A673 (cell line): ENCODE data around the gene CCDC14. TPM values are rescaled to one million over a fixed set of nuclear protein-coding genes. Genes with fewer than 3 reads are reported as not detected.

Experiments
- BruUV-seq: library from RNA; stranded (reverse); fragments of 400-500 nt; replicated peaks from 2 replicates; lab custom pipeline; 2021; lab: Mats Ljungman, UMichigan
- CTCF ChIA-PET: fragments of 300-600 bp; sonication (Branson Sonifier 250); formaldehyde crosslinking; loops from one replicate; lab custom pipeline; 2022; ENCODE audit warnings: antibody characterized with exemption; lab: Charles Lee
- POLR2A ChIA-PET: fragments of 300-600 bp; sonication (Branson Sonifier 250); formaldehyde crosslinking; loops from one replicate; lab custom pipeline; 2022; ENCODE audit warnings: antibody characterized with exemption; ENCODE audit not compliant: low non-redundant PET; lab: Charles Lee
- DNase-seq: peaks from one replicate; pipeline ENCODE4 v3.0.0-alpha.2; 2015; ENCODE audit warnings: low spot score
- H3K27ac ChIP-seq: fragments of 200-600 bp; sonication (generic); 2 replicates; pipeline ENCODE4 v1.5.1; 2016; ENCODE audit warnings: mixed run types, low read depth, mild to moderate bottlenecking, mixed read lengths, antibody characterized with exemption, low read length; ENCODE audit not compliant: poor library complexity, severe bottlenecking
- H3K27me3 ChIP-seq: fragments of 200-600 bp; sonication (generic); replicated peaks from 2 replicates; pipeline ENCODE4 v1.6.1; 2017; ENCODE audit warnings: mixed run types, low read depth, mild to moderate bottlenecking, mixed read lengths, antibody characterized with exemption, low read length; ENCODE audit not compliant: insufficient read depth, poor library complexity
- H3K36me3 ChIP-seq: fragments of 200-600 bp; sonication (generic); 2 replicates; pipeline ENCODE4 v1.6.1; 2016; ENCODE audit warnings: mixed run types, mild to moderate bottlenecking, mixed read lengths, antibody characterized with exemption, low read length; ENCODE audit not compliant: insufficient read depth, poor library complexity, severe bottlenecking
- H3K4me1 ChIP-seq: fragments of 200-600 bp; sonication (generic); 2 replicates; pipeline ENCODE4 v1.6.1; 2017; ENCODE audit warnings: mixed run types, mild to moderate bottlenecking, mixed read lengths, antibody characterized with exemption, low read length; ENCODE audit not compliant: insufficient read depth, poor library complexity, severe bottlenecking
- H3K4me3 ChIP-seq: fragments of 200-600 bp; sonication (generic); 2 replicates; pipeline ENCODE4 v1.5.1; 2016; ENCODE audit warnings: low read depth, mixed run types, mild to moderate bottlenecking, mixed read lengths, low read length; ENCODE audit not compliant: poor library complexity, severe bottlenecking
- H3K9me3 ChIP-seq: fragments of 200-600 bp; sonication (generic); 2 replicates; pipeline ENCODE4 v1.6.1; 2016; ENCODE audit warnings: mixed run types, low read depth, mild to moderate bottlenecking, mixed read lengths, antibody characterized with exemption, low read length; ENCODE audit not compliant: poor library complexity, severe bottlenecking
- EZH2 ChIP-seq: fragments of 200-600 bp; sonication (generic); IDR thresholded peaks from 2 replicates; pipeline ENCODE4 v1.6.1; 2017; ENCODE audit warnings: borderline replicate concordance, low read depth, mild to moderate bottlenecking, mixed read lengths, antibody characterized with exemption, low read length; ENCODE audit not compliant: poor library complexity, severe bottlenecking
- intact Hi-C: fragments of 100-400 bp; cut with micrococcal nuclease; formaldehyde crosslinking; loops from one replicate; pipeline ENCODE4 v1.10.0; 2022; ENCODE audit not compliant: unreplicated experiment
- total RNA-seq: library from RNA; stranded (reverse); gene quantifications from 2 replicates; pipeline ENCODE4 v1.2.3, GENCODE V29; 2021
- TF ChIP-seq, protein P1 (sequence below): fragments of 300-800, 200-600 bp; sonication (generic); conservative IDR thresholded peaks from 2 replicates; pipeline ENCODE4 v1.5.1; 2017; ENCODE audit warnings: low read depth, mild to moderate bottlenecking, antibody characterized with exemption, low read length, moderate library complexity, mixed read lengths

The CCDC14 gene
- total RNA-seq, 1 experiment from 2014 or later, result 81.2 TPM

DNA sequence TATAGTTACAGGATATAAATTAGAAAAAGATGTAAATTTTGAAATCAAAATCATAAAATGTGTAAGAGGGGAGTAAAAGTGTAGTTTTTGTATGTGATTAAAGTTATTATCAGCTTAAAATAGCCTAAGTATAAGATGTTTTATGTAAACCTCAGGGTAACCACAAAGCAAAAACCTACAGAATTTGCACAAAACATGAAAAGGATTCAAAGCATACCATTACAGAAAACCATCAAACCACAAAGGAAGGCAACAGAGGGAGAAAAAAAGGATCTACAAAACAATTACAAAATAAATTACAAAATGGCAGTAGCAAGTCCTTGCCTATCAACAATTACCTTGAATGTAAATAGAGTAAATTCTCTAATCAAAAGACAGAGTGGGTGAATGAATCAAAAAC is 40.2 kb downstream of the CCDC14 start:
- Histone ChIP-seq H3K4me1 (no peaks in the 10 kb centered on the region), H3K36me3 (peaks cover 36% of the 10 kb centered on the region), H3K27me3 (no peaks in the 10 kb centered on the region), H3K9me3 (peaks cover 21% of the 10 kb centered on the region), H3K27ac (no peak overlapping the region), H3K4me3 (no peak overlapping the region)
- CTCF ChIA-PET, result no interaction called here
- POLR2A ChIA-PET, result no interaction called here
- TF ChIP-seq EZH2, result no peak
- TF ChIP-seq, protein P1, sequence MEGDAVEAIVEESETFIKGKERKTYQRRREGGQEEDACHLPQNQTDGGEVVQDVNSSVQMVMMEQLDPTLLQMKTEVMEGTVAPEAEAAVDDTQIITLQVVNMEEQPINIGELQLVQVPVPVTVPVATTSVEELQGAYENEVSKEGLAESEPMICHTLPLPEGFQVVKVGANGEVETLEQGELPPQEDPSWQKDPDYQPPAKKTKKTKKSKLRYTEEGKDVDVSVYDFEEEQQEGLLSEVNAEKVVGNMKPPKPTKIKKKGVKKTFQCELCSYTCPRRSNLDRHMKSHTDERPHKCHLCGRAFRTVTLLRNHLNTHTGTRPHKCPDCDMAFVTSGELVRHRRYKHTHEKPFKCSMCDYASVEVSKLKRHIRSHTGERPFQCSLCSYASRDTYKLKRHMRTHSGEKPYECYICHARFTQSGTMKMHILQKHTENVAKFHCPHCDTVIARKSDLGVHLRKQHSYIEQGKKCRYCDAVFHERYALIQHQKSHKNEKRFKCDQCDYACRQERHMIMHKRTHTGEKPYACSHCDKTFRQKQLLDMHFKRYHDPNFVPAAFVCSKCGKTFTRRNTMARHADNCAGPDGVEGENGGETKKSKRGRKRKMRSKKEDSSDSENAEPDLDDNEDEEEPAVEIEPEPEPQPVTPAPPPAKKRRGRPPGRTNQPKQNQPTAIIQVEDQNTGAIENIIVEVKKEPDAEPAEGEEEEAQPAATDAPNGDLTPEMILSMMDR, result no peak
- DNase-seq, result no peak
- intact Hi-C loops, result no loop called here
- BruUV-seq, result no TSS peak

DNA sequence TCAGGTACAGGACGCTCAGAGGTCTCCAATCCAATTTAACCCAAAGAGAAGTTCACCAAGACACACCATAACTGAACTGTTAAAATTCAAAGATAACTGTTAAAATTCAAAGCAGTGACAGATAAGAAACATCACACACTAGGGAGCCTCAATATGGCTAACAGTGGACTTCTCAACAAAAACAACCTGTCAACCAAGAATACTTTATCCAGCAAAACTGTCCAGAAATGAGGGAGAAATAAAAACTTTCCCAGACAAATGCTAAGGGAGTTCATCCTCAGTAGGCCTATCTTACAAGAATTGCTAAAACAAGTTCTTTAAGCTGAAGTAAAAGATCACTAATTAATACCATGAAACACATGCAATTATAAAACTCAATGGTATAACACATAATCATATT is 40.6 kb downstream of the CCDC14 start:
- Histone ChIP-seq H3K4me3 (no peak overlapping the region), H3K36me3 (peaks cover 35% of the 10 kb centered on the region), H3K27me3 (no peaks in the 10 kb centered on the region), H3K9me3 (peaks cover 21% of the 10 kb centered on the region), H3K27ac (no peak overlapping the region), H3K4me1 (no peaks in the 10 kb centered on the region)
- POLR2A ChIA-PET, result no interaction called here
- BruUV-seq, result no TSS peak
- intact Hi-C loops, result no loop called here
- no peak for TF ChIP-seq EZH2
- TF ChIP-seq, protein P1, result no peak
- CTCF ChIA-PET, result no interaction called here
- DNase-seq, result no peak

DNA sequence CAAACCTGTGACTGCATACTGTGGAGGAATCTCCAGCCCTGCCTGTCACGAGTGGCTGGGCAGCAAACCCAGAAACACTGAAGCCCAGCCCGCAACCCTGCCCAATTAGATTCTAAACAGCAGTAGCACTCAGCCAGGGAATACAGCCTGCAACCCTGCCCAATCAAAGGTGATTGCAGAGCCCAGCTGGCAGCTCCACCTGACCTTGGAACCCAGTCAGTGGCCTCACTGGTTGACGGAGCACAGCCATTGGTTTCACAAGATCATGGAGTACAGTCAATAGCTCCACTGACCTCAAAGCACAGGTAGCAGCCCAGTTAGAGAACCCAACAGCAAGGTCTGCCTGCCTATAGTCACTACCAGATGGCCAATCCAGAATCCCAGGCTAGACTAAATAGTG is 41.7 kb downstream of the CCDC14 start:
- POLR2A ChIA-PET, result no interaction called here
- Histone ChIP-seq H3K27ac (no peak overlapping the region), H3K4me1 (no peaks in the 10 kb centered on the region), H3K36me3 (peaks cover 43% of the 10 kb centered on the region), H3K27me3 (no peaks in the 10 kb centered on the region), H3K4me3 (no peak overlapping the region), H3K9me3 (peaks cover 21% of the 10 kb centered on the region)
- intact Hi-C loops, result no loop called here
- TF ChIP-seq, protein P1, result no peak
- TF ChIP-seq EZH2, result no peak
- CTCF ChIA-PET, result no interaction called here
- no peak for DNase-seq
- no TSS peak for BruUV-seq
